ENCODE results near the gene SPHK1.

The SPHK1 gene

DNA sequence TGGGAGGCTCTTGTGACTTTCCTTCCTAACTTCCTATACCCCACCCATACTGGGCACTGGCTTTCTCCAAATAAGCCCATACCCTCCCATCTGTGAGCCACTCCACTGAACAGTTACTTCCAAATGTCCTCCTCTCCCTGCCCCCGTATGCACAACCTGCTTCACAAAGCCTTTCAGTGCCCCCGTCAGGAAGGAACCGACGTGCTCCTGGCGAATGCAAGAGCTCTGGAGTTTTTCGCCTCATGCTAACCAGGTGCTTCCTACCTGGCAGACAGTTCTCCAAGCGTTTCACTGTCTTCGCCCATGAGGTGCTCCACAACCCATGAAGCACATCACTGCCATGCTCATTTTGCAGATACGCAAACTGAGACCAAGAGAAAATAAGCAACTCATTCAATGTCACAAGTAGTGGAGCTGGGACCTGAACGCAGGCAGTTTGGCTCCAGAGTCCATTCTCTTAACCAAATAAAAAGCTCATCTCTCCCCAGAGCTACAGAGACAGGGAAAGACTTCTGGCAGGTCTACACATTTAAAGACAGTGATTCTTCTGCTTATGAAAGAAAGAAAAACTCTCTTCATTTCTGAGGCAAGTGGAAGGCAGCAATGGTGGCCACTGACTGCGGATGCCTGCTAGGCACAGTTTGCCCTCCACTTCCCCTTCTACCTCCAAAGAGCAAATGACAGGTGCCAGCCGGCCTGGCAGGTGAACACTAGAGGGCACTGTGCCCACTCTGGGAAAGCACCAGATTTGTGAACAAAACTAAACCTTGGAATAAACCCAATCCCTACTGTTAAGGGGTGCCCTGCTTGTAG, 23.8 kb downstream of the SPHK1 start:
- DNase-seq, result peak; percentile 80

DNA sequence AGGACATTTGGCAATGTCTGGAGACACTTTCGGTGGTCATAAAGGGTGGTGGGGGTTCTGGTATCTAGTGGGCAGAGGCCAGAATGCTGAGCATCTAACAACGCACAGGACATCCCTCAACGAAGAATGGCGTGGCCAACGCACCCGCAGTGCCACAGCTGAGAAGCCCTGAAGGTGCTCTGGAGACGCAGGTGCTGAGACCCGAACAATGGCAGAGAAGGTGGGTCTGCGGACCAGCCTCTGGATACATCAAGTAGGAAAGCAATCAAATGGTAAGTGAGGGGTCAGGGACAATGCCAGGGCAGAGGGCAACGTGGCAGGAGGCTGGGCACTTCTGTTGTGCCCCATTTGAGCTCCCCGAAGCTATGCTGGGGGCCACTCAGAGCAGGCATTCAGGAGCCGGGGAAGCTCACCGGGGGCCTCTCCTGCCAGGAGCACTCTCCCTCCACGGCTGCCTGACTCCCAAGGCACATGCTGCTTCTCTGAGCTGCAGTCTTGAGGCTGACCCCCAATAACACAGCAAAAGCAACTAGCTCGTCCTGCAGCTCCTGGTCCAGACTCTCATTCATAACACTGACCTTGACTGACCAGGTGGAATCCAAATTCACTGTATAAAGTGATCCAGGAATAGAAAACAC, 26.0 kb downstream of the SPHK1 start:
- DNase-seq, result no peak

DNA sequence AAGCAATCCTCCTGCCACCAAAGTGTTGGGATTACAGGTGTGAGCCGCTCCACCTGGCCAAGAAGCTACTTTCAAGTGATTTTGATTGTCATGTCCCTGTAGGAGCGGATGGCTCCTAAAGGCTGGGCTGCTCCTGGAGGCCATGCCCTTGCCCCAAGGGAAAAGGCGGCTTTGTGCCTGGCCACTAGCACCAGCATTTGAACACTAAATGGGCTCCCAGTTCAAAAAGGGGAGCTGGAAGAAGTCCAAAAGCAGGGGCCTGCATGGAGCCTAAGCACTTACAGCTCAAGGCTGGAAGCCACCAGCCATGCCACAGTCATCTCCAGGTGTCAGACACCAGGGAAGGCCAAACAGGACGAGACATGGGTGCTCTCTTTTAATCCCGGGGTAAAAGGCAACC, 26.8 kb downstream of the SPHK1 start:
- DNase-seq, result no peak

- DNase-seq, result no peak
Observed at GRCh38 chr17:76414334-76415295, 30.2 kb downstream of the SPHK1 start.

DNA sequence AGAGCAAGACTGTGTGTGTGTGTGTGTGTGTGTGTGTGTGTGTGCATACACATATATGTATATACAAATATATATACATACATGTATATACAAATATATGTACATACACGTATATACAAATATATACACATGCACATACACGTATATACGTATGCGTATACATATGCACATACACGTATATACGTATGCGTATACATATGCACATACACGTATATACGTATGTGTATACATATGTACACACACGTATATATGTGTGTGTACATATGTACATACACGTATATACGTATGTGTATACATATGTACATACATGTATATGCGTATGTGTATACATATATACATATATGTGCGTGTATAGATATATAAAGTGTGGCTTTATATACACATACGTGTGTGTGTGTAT, 31.4 kb downstream of the SPHK1 start:
- no peak for DNase-seq

DNA sequence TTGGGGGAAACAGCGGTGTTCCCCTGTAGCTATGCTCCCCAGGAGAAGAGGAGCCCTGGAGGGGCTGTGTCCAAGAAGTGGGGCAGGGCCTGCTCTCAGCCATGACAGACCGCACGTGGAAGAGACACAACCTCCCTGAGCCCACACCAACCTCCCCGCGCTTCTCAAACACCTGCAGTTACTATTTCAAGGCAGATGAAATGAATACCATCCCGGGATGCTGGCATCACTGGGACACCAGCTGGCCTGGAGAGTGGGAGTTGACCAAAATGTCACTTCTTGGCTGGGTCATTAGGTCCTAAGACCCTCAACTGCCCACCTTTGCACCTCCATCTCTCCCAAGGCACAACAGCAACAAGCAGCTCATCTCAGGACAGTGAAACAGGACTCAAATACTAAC, 32.0 kb downstream of the SPHK1 start:
- DNase-seq, result no peak

DNA sequence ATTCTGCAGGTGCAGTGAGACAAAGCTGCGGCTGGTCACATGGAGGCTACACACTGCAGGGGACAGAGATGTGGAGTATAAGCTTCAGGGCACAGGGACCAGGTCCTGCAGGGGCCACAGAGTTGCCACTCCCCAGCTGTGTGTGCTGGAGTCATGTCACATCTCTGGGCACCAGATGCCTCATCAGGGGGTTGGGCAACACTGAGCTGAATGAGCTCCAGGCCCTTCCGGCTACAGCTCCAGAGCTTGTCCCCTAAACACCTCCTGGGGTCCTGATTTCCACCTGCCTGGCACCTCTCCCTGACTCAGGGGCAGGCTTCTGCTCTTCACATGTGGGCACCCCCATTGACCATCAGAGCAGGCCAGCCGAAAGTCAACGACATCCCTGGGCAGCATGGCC, 32.5 kb downstream of the SPHK1 start:
- no peak for DNase-seq

- no peak for DNase-seq
Observed at GRCh38 chr17:76417499-76418143, 33.2 kb downstream of the SPHK1 start.

DNA sequence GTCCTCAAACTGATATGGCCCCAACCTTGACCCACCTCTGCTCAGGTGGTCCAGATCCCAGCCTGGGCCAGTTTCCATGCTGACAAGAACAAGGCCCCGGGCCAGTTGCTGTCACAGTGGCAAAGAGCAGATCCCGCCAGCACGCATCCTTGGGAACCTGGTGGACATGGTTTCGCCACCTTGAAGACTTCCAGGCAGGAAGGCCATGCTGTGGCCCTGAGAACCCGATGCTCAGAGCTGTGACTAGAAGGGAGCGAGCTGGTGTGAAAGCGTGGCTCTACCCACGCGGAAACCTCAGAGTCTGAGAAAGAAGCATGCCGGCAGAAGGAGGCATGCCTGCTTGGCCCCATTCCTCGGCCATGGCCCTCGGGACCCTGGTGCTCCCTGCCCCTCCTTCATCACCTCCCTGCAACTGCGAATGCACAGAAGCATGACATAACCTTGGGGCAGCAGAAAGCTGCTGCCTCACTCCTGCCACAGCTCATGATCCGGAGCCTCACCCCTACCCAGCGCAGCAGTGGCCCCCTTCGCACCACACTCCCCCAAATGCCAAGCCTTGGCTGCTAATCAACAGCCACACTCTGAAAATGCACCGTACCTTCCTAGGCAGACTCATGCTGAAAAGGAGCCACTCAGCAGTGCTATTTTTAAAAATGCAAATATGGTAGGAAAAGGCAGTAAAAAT, 35.3 kb downstream of the SPHK1 start:
- DNase-seq, result no peak

GRCh38 chr17:76420356-76421043, 36.1 kb downstream of the SPHK1 start:
- no peak for DNase-seq

DNA sequence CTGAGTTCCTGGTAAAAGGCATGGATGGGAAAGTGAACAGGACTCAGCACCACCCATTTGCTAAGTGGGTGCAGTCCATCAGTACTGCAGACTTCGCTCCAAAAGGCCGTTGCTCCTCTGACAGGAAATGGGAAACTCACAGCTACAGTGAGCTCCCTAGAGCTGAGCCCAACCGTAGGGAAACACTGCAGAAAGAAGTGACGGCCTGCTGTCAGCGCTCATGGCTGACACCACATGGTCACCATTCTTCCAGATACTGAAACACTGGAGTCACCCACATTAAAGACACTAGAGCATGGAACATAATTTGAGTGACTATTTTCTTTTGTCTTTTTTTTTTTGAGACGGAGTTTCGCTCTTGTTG, 36.6 kb downstream of the SPHK1 start:
- DNase-seq, result no peak

DNA sequence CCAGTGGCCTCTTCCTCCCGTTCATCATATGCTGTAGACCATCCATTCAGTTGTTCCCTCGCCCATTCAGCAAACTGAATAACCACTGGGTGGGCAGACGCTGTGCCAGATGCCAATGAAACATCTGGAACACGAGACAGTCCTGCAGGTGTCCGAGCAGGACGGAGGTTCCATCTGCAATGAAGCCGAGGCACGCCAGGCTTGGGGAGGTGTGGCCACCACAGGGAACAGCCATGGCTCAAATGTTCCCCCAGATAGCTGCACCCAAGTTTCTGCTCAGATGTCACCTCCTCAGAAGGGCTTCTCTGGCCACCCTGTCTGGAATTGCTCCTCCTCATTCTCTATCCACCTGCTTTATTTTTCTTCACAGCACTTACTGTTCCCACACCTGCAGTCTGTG, 38.0 kb downstream of the SPHK1 start:
- no peak for DNase-seq

- DNase-seq, result no peak
Observed at GRCh38 chr17:76422860-76423259, 38.5 kb downstream of the SPHK1 start.

GRCh38 chr17:76426853-76427252, 42.4 kb downstream of the SPHK1 start:
- no peak for DNase-seq

DNA sequence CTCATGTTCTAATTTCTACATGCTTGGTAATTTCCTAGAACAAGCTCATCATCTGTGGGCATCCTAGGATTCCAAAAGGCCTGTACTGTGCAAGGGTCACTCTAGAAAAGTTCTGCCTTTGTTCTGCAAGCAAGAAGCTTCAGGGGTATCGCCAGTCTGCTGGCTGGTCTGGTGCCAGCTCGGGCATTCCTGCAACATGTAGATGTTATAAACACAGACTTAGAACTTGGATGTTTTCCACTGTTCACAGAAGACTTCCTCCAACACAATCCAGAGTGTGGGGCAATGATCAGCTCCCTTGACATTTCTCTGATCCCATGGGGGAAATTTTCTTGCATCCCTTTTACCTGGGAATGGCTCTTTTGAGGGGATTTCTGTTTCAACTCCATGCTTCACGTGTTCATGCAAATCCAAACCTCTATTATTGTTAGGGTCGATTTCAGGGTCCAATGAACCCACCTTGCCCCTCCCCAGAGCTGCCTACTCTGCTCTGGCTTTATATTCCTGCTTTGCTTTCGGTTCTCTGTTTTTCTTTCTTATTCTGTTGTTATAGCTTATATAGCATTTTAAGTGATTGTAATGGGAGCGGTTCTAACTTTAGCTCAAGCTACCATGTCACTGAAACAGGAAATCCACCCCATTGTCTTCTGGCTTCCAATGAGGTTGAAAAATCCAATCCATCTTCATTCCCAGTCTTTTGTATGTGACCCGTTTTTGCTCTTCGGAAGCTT, 43.3 kb downstream of the SPHK1 start:
- no peak for DNase-seq

DNA sequence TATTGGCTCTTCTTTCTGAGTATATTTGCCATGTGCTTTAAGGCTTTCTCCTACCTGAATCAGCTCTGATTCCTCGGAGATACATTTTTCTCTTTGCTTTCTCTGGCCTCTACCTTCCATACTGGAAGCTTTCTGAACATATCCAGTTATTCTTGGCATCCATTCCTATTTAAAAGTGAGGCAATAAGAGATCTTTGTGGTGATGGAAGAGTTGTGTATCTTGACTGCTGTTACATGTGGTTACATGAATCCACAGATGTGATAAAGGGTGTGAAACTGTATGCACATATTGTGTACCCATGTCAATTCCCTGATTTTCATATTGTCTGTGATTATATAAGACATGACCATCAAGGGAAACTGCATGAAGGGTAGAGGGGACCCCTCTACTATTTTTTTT, 44.1 kb downstream of the SPHK1 start:
- no peak for DNase-seq

- no peak for DNase-seq
Observed at GRCh38 chr17:76431509-76431908, 47.1 kb downstream of the SPHK1 start.

DNA sequence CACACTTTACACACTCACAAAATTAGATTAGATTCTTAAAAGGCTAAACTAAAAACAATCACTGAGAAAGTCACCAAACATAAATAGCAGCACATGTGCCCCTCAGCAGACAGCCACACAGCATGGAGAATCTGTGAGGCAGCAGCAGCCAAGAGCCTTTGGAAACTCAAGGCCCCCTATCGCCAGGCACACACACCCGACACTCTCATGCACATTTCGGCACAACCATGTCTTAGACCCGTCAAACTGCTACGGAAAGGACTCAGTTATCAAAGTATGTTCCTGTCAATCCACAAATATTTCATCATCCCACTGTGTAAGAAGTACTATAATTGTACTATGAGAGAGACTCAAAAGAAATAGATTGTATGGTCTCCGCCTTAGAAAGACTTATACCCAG, 47.6 kb downstream of the SPHK1 start:
- no peak for DNase-seq

GRCh38 chr17:76432712-76433336, 48.4 kb downstream of the SPHK1 start:
- no peak for DNase-seq

DNA sequence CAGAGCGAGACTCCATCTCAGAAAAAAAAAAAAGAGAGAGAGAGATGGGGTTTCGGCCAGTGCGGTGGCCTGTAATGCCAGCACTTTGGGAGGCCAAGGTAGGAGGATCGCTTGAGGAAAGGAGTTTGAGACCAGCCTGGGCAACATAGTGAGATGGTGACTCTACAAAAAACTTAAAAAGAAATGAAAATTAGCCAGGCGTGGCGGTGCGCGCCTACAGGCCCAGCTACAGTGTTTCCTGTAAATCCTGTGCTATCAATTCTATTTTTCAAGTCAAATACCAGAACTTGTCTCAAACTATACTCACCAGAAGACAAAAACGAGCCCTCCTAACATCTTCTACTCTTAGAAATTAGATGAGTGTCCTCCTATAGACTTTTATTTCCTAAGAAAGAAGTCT, 49.3 kb downstream of the SPHK1 start:
- DNase-seq, result no peak

DNA sequence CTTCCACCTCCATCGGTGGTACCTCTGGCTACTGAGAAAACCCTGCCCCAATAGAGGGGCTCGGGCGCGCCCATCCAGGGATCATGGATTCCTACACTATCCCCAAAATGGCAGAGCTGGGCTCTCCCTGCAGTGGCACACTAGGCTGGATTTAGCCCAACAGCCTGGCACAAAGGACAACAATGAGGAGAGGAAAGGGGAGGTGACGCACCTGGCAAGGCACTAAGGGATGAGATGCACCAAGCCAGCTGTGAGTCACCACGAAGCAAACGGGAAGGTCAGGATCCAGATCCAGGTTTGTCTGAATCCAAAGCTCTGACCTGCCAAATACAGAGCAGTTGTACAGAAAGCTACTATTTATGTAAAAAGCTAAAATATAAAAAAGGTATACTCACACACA, 50.5 kb downstream of the SPHK1 start:
- no peak for DNase-seq

All from activated CD4-positive, alpha-beta T cell treated with anti-CD3 and anti-CD28 coated beads for 48 hours (primary cell).